PC-3 (cell line): ENCODE measurements around the gene FAM221B. TPM values are rescaled to one million over a fixed set of nuclear protein-coding genes. Genes with fewer than 3 reads are reported as not detected.

Source experiments
- ATAC-seq: fragments of 200-7000 bp; cut with Tn5 transposase; 2 replicates; pipeline ENCODE4 v1.9.1; 2020; ENCODE audit warnings: mild to moderate bottlenecking, moderate library complexity
- BruUV-seq: library from RNA; stranded (reverse); fragments of 400-500 nt; replicated peaks from 2 replicates; lab custom pipeline; 2021; lab: Mats Ljungman, UMichigan
- CTCF ChIA-PET: fragments of 300-600 bp; sonication (Branson Sonifier 250); formaldehyde crosslinking; loops from one replicate; lab custom pipeline; 2022; ENCODE audit warnings: antibody characterized with exemption; lab: Charles Lee
- POLR2A ChIA-PET: fragments of 300-600 bp; sonication (Branson Sonifier 250); formaldehyde crosslinking; loops from one replicate; lab custom pipeline; 2022; ENCODE audit warnings: antibody characterized with exemption; ENCODE audit not compliant: unreplicated experiment; lab: Charles Lee
- DNase-seq: peaks from one replicate; pipeline ENCODE4 v3.0.0-alpha.2; 2015
- H2AFZ ChIP-seq: fragments of 300-600 bp; sonication (generic); 2 replicates; pipeline ENCODE4 v1.6.0; 2016; ENCODE audit warnings: antibody characterized with exemption, low read length
- H3F3A ChIP-seq: fragments of 300-600 bp; sonication (generic); one replicate; pipeline ENCODE4 v1.6.0; 2017; ENCODE audit warnings: antibody characterized with exemption, low read length, control low read depth, mild to moderate bottlenecking; ENCODE audit not compliant: unreplicated experiment
- H3K27ac ChIP-seq: fragments of 300-600 bp; sonication (generic); 2 replicates; pipeline ENCODE4 v1.5.1; 2016; ENCODE audit warnings: mild to moderate bottlenecking, low read length
- H3K27me3 ChIP-seq: fragments of 300-600 bp; sonication (generic); 2 replicates; pipeline ENCODE4 v1.6.1; 2016; ENCODE audit warnings: low read length, mixed read lengths
- H3K36me3 ChIP-seq: fragments of 300-600 bp; sonication (generic); 2 replicates; pipeline ENCODE4 v1.6.1; 2016; ENCODE audit warnings: low read depth, mixed run types, low read length, mixed read lengths
- H3K4me1 ChIP-seq: fragments of 300-600 bp; sonication (generic); 2 replicates; pipeline ENCODE4 v1.5.1; 2016; ENCODE audit warnings: low read length; ENCODE audit not compliant: insufficient read depth
- H3K4me2 ChIP-seq: fragments of 300-600 bp; sonication (generic); 2 replicates; pipeline ENCODE4 v1.6.0; 2016; ENCODE audit warnings: low read length
- H3K4me3 ChIP-seq: fragments of 300-600 bp; sonication (generic); 2 replicates; pipeline ENCODE4 v1.5.1; 2016; ENCODE audit warnings: mild to moderate bottlenecking, low read length, mixed read lengths
- H3K79me2 ChIP-seq: fragments of 300-600 bp; sonication (generic); 2 replicates; pipeline ENCODE4 v1.6.1; 2017; ENCODE audit warnings: low read length, mixed read lengths
- H3K9ac ChIP-seq: fragments of 300-600 bp; sonication (generic); 2 replicates; pipeline ENCODE4 v1.6.0; 2016; ENCODE audit warnings: mild to moderate bottlenecking, low read length
- H3K9me2 ChIP-seq: fragments of 300-600 bp; sonication (generic); replicated peaks from 2 replicates; pipeline ENCODE4 v1.6.1; 2016; ENCODE audit warnings: mixed run types, low read length, mixed read lengths
- H3K9me3 ChIP-seq: fragments of 300-600 bp; sonication (generic); 2 replicates; pipeline ENCODE4 v1.6.1; 2016; ENCODE audit warnings: low read length, mixed read lengths
- H4K20me1 ChIP-seq: fragments of 300-600 bp; sonication (generic); 2 replicates; pipeline ENCODE4 v1.6.1; 2016; ENCODE audit warnings: low read length, mixed read lengths
- EZH2 ChIP-seq: fragments of 300-600 bp; sonication (generic); IDR thresholded peaks from one replicate; pipeline ENCODE4 v1.6.1; 2017; ENCODE audit warnings: antibody characterized with exemption, mild to moderate bottlenecking, low read length; ENCODE audit not compliant: unreplicated experiment
- EZH2phosphoT487 ChIP-seq: fragments of 300-600 bp; sonication (generic); IDR thresholded peaks from 2 replicates; pipeline ENCODE4 v1.6.1; 2018; ENCODE audit warnings: mild to moderate bottlenecking, antibody characterized with exemption, low read length, borderline replicate concordance
- intact Hi-C: fragments of 100-400 bp; cut with micrococcal nuclease; formaldehyde crosslinking; loops from 2 replicates; pipeline ENCODE4 v1.9.0; 2023
- total RNA-seq: library from RNA; depleted of rRNA; stranded (reverse); fragments of >200 nt; gene quantifications from 2 replicates; pipeline ENCODE4 v1.2.3, GENCODE V29; 2014
- TF ChIP-seq, protein P1 (sequence below): fragments of 300-600 bp; sonication (generic); conservative IDR thresholded peaks from 2 replicates; pipeline ENCODE4 v1.5.1; 2017; ENCODE audit warnings: antibody characterized with exemption, low read depth, mild to moderate bottlenecking, low read length

Gene FAM221B
- total RNA-seq, 1 experiment from 2014 or later, result not detected

- peak; percentile 77 for DNase-seq
- H4K20me1 ChIP-seq, result no peaks in the 10 kb centered on the region
- 0 out of 2 replicates have a peak overlapping the region, but pooled peaks have one; percentile 39 for H2AFZ ChIP-seq
- H3F3A ChIP-seq, result no peaks in the 10 kb centered on the region
- CTCF ChIA-PET, result interaction anchor here (0.6 to 1.8 kb wide), 10 partner anchors 8 to 92 kb away, joined by 3 to 41 read pairs (median 4); partner anchors contain the start of genes HINT2 and SPAG8
- no peak for TF ChIP-seq EZH2
- TF ChIP-seq, protein P1, sequence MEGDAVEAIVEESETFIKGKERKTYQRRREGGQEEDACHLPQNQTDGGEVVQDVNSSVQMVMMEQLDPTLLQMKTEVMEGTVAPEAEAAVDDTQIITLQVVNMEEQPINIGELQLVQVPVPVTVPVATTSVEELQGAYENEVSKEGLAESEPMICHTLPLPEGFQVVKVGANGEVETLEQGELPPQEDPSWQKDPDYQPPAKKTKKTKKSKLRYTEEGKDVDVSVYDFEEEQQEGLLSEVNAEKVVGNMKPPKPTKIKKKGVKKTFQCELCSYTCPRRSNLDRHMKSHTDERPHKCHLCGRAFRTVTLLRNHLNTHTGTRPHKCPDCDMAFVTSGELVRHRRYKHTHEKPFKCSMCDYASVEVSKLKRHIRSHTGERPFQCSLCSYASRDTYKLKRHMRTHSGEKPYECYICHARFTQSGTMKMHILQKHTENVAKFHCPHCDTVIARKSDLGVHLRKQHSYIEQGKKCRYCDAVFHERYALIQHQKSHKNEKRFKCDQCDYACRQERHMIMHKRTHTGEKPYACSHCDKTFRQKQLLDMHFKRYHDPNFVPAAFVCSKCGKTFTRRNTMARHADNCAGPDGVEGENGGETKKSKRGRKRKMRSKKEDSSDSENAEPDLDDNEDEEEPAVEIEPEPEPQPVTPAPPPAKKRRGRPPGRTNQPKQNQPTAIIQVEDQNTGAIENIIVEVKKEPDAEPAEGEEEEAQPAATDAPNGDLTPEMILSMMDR, result peak; percentile 82
- no peak overlapping the region for H3K9ac ChIP-seq
- no TSS peak for BruUV-seq
- no peaks in the 10 kb centered on the region for H3K9me2 ChIP-seq
- no peak overlapping the region for H3K4me3 ChIP-seq
- no peaks in the 10 kb centered on the region for H3K9me3 ChIP-seq
- no peaks in the 10 kb centered on the region for H3K27me3 ChIP-seq
- ATAC-seq, result peak; percentile 86
- intact Hi-C loops, result loop anchor here (1.0 to 10.0 kb wide), 4 partner anchors 25 to 136 kb away; partner anchors contain the start of genes CCDC107, HINT2, RMRP and SIT1
- POLR2A ChIA-PET, result interaction anchor here (0.8 kb wide), 1 partner anchor 91 kb away, joined by 3 read pairs; no protein-coding TSS in a partner anchor
- H3K4me2 ChIP-seq, result no peak overlapping the region
- no peak overlapping the region for H3K27ac ChIP-seq
- no peaks in the 10 kb centered on the region for H3K79me2 ChIP-seq
- H3K36me3 ChIP-seq, result no peaks in the 10 kb centered on the region
- H3K4me1 ChIP-seq, result peaks cover 16% of the 10 kb centered on the region
Observed at GRCh38 chr9:35790385-35791296, 37.9 kb downstream of the FAM221B start.

- Histone ChIP-seq H3K27me3 (no peaks in the 10 kb centered on the region), H2AFZ (0 out of 2 replicates have a peak overlapping the region, but pooled peaks have one; percentile 39), H3K9ac (no peak overlapping the region), H4K20me1 (no peaks in the 10 kb centered on the region), H3F3A (no peaks in the 10 kb centered on the region), H3K79me2 (no peaks in the 10 kb centered on the region), H3K36me3 (no peaks in the 10 kb centered on the region), H3K4me2 (no peak overlapping the region), H3K4me3 (no peak overlapping the region), H3K4me1 (peaks cover 10% of the 10 kb centered on the region), H3K27ac (no peak overlapping the region), H3K9me3 (no peaks in the 10 kb centered on the region), H3K9me2 (no peaks in the 10 kb centered on the region)
- TF ChIP-seq, protein P1, result no peak
- no peak for TF ChIP-seq EZH2phosphoT487
- no peak for TF ChIP-seq EZH2
- no TSS peak for BruUV-seq
- no peak for DNase-seq
- intact Hi-C loops, result loop anchor here (1.0 to 10.0 kb wide), 4 partner anchors 25 to 135 kb away; partner anchors contain the start of genes CCDC107, HINT2, RMRP and SIT1
- ATAC-seq, result no peak; the same call in 1 of the 2 replicates
- ChIA-PET CTCF (interaction anchor here (0.9 to 1.8 kb wide), 8 partner anchors 22 to 92 kb away, joined by 3 to 41 read pairs (median 4); partner anchors contain the start of genes HINT2 and SPAG8), POLR2A (interaction anchor here (0.8 kb wide), 1 partner anchor 92 kb away, joined by 3 read pairs; no protein-coding TSS in a partner anchor)
Observed at GRCh38 chr9:35790025-35790384, 38.5 kb downstream of the FAM221B start.
